ENCODE results near the gene PTP4A1. TPM values are rescaled to one million over a fixed set of nuclear protein-coding genes. Genes with fewer than 3 reads are reported as not detected.

PTP4A1 gene
- total and polyA plus RNA-seq, 2 of the 13 experiments (the other 11 are each of a cell fraction or from before 2014, with no cell fraction given), result 141 to 376 TPM

GRCh38 chr6:63527658-63528514 lies 44.4 kb upstream of the PTP4A1 start (continued):
- peak; percentile 96 for TF ChIP-seq ZNF614 (CRISPR knock-in tag; IDR thresholded peaks at IDR 0.05; ENCODE audit: borderline replicate concordance)
- TF ChIP-seq CBFB (CRISPR knock-in tag; IDR thresholded peaks at IDR 0.05), result peak; percentile 95
- TF ChIP-seq BCL3 (CRISPR knock-in tag; IDR thresholded peaks at IDR 0.05), result no peak
- TF ChIP-seq GLMP (CRISPR knock-in tag; IDR thresholded peaks at IDR 0.05; ENCODE audit: borderline replicate concordance), result no peak
- TF ChIP-seq HCFC1 (IDR thresholded peaks at IDR 0.05; ENCODE audit: low read depth, low read length), result no peak
- peak; percentile 90 for TF ChIP-seq RXRB (CRISPR knock-in tag; IDR thresholded peaks at IDR 0.05; ENCODE audit: borderline replicate concordance)
- peak; percentile 87; the same call in 1 of the 2 replicates for TF ChIP-seq FOXO1 (CRISPR knock-in tag; IDR thresholded peaks at IDR 0.05)
- no peak for TF ChIP-seq ZNF30 (CRISPR knock-in tag; IDR thresholded peaks at IDR 0.05)
- peak; percentile 91 for TF ChIP-seq ZNF18 (CRISPR knock-in tag; IDR thresholded peaks at IDR 0.05; ENCODE audit: insufficient replicate concordance)
- 0 out of 2 replicates have a peak, but pooled peaks have one; percentile 36 for TF ChIP-seq SMARCE1 (IDR thresholded peaks at IDR 0.05; ENCODE audit: borderline replicate concordance)
- TF ChIP-seq NR0B2 (CRISPR knock-in tag; IDR thresholded peaks at IDR 0.05), result no peak
- TF ChIP-seq ARNTL (CRISPR knock-in tag; IDR thresholded peaks at IDR 0.05), result no peak
- peak; percentile 43; the same call in 1 of the 2 replicates for TF ChIP-seq SRY (CRISPR knock-in tag; IDR thresholded peaks at IDR 0.05)
- peak; percentile 87 for TF ChIP-seq CEBPB (IDR thresholded peaks at IDR 0.05; ENCODE audit: borderline replicate concordance, low read depth, low read length)
- no peak for TF ChIP-seq ZNF749 (CRISPR knock-in tag; IDR thresholded peaks at IDR 0.05; ENCODE audit: borderline replicate concordance)
- TF ChIP-seq CBX5 (CRISPR knock-in tag; IDR thresholded peaks at IDR 0.05; ENCODE audit: borderline replicate concordance), result peak; percentile 77; the same call in 1 of the 2 replicates
- no peak for TF ChIP-seq ZEB1 (IDR thresholded peaks at IDR 0.05; ENCODE audit: insufficient replicate concordance, low read depth)
- TF ChIP-seq DNMT3B (CRISPR knock-in tag; conservative IDR thresholded peaks at IDR 0.05), result peak; percentile 96
- peak in 1 of 2 experiments; percentile 34; a peak in 1 of 4 replicates for TF ChIP-seq POLR2A (IDR thresholded peaks at IDR 0.05; ENCODE audit: insufficient read depth in 1 of 2, low read depth in 2 of 2, low read length in 2 of 2)
- peak; percentile 80; the same call in 1 of the 2 replicates for TF ChIP-seq FOXK1 (CRISPR knock-in tag; IDR thresholded peaks at IDR 0.05; ENCODE audit: borderline replicate concordance, low read depth)
- TF ChIP-seq MTA1 (CRISPR knock-in tag; IDR thresholded peaks at IDR 0.05; ENCODE audit: borderline replicate concordance), result no peak
